GM12873 (cell line): Measurements from ENCODE around the gene MLLT11.
A peak's percentile ranks its signal among the peaks of the same experiment; 100 is the strongest.

Experiments
- CTCF ChIP-seq: IDR thresholded peaks from 2 replicates; pipeline ENCODE4 v1.5.1; 2012; ENCODE audit warnings: low read depth, mild to moderate bottlenecking, moderate library complexity, low read length, control low read depth; ENCODE audit not compliant: insufficient read depth; ENCODE audit errors: missing control alignments

The MLLT11 gene

DNA sequence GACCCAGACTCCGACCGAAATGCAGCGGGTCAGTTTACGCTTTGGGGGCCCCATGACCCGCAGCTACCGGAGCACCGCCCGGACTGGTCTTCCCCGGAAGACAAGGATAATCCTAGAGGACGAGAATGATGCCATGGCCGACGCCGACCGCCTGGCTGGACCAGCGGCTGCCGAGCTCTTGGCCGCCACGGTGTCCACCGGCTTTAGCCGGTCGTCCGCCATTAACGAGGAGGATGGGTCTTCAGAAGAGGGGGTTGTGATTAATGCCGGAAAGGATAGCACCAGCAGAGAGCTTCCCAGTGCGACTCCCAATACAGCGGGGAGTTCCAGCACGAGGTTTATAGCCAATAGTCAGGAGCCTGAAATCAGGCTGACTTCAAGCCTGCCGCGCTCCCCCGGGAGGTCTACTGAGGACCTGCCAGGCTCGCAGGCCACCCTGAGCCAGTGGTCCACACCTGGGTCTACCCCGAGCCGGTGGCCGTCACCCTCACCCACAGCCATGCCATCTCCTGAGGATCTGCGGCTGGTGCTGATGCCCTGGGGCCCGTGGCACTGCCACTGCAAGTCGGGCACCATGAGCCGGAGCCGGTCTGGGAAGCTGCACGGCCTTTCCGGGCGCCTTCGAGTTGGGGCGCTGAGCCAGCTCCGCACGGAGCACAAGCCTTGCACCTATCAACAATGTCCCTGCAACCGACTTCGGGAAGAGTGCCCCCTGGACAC is 12.1 kb upstream of the MLLT11 start:
- no peak for TF ChIP-seq CTCF

GRCh38 chr1:151048645-151049032 is 11.6 kb upstream of the MLLT11 start:
- TF ChIP-seq CTCF: peak; percentile 70

- no peak for TF ChIP-seq CTCF
Observed at GRCh38 chr1:151049458-151049857, 10.7 kb upstream of the MLLT11 start.

DNA sequence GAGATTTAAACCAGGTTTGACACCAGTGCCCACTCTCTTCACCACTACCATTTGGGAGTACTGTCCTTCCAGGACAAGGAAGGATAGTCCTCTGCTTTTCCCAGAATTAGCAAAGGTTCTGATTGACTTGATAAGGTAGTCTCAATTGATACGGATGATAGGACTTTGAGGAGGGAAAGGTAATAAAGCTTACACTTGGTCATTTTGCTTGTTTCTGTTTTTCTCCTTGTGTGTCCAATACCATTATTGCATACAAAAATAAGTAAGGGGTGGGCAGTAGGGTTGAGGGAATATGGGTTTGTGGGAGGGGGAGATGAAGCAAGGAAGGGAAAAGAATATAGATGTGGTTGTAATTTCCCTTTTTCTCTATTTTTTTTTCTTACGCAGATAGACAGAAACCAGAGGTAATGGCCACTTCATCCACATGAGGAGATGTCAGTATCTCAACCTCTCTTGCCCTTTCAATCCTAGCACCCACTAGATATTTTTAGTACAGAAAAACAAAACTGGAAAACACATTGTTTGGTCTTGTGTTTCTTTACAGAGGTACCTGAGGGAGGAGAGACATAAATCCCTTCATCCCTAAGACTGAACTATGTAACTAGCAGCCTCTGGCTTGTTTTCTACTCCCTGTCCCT is 10.0 kb upstream of the MLLT11 start:
- no peak for TF ChIP-seq CTCF

DNA sequence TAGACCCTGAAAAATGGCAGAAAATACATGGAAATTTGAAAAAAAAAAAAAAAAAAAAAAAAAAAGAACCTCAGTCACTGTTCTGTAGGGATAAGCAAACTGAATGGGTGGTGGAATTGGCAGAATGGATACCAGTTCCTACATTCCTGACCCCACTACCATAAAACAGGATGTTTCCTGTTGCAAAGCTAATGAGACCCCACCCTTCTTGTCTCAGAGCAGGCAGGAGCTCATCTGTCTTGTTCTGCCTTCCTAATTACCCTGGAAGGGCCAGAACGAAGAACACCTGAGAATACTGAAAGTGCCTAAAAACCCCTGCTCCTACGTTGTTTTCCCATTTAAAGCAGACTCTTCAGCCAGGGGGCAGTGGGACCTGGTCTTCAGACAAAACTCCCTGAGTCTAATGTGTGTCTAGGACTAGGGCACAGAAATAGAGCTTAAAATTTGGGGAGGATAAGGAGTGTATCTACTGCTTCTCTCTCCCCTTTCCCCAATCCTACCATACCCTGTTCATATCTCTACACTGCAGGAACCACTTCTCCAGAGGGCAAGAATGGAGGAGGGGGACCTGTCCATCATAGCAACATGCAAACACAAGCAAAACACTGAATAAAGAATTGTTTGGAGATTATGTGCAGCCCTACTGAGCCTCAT is 8.7 kb upstream of the MLLT11 start:
- no peak for TF ChIP-seq CTCF

DNA sequence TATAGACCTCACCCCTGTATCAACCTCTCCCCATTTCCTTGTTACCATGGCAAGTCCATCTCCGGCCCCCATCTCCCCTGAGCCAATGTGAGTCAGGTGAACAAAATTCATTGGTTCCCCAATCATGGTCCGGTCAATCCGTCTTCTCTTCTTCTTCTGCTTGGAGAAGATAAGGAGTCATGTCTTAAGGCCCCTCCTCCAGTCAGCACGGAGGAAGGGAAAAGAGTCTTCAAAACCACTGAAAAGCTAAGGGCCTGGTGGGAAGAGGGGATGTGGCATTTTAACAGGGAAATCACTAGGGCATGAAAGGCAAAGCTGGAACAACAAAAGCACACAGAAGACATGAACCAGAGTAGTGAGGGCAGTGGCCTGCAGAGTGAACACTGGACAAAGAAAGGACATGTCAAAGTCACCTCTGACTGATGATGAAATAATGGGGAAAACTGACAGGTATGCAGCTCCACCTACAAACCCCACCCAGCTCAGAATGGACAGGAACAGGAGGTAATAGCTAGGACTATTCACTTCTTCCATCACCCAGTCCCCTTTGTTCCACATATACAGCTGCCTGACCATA is 5.1 kb upstream of the MLLT11 start:
- no peak for TF ChIP-seq CTCF

DNA sequence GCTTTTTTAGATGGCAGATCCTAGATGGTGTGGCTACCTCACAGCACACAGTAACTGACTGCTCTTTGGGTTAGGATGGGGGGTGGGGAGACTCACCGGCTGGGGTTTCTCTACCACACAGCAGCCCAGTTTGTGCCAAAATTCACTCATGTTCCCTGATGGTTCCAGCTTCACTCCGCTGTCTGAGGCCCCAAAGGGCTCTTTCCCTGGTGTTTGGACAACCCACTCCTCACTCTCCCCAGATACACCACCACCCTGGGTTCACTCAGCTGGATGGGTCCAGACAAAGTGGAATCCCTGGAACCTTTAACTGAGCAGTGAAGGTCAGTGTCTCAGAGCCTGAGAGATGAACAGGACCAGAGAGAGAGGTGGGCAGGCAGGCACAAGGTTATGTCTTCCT is 4.6 kb upstream of the MLLT11 start:
- TF ChIP-seq CTCF: no peak
